ENCODE results near the gene SF3B5.
"Not testable (repeated sequence)": the region's sequence is repeated elsewhere in the genome, so short reads cannot be mapped to it uniquely, and the experiment has no call there.

Gene SF3B5

DNA sequence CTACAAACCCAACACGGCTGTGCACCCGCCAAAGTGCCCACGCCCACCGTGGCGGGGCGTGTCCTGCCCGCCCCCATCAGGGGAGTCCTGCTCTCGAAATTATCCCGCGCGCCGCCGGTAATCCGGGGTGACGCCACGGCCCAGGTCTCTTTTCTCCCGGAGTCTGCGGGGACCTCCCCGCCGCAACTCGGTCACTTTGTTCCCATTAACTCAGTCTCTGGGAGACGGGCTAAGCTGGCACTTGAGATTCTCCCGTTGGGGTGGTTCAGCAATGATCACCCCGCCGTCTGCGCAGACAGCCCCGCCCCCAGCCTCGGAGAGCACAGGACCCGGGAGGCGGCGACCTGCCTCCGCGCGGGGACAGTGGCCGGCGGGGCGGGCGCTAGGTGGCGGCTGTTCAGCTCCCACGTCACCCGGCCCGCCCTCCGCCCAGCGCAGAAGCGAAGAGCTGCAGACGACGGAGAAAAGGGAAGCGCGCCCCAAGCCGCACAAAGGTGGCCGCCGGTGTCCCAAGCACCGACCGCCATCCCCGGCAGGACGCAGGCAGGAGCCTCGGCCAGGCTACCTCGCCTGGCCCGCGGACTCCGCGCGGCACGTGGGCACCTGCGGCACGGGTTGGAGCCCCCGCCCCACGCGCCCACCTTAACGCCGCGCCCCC is 31.5 kb downstream of the SF3B5 start:
- no peak for DNase-seq (ENCODE audit: low read depth, low spot score)

GRCh38 chr6:144063246-144063743 is 32.1 kb downstream of the SF3B5 start:
- no peak for DNase-seq (ENCODE audit: low read depth, low spot score)

DNA sequence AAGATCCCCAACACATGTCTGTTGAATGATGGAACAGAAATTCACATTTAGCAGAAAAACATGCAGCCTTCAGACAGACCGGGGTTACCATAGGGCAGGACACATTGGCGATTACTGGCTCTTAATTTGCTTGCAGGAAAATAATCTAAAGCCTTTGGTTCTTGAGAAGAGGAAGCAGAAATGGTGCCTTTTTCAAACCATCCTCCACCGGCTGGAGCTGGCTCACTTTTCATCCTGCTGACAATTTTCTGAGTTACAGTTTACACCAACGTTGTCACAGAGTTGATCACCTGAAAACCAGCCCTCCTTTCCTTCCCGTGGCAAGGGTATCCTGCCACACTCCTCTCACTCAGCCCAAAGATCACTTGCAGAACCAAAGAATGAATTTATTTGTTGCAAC is 32.6 kb downstream of the SF3B5 start:
- no peak for DNase-seq (ENCODE audit: low read depth, low spot score)

DNA sequence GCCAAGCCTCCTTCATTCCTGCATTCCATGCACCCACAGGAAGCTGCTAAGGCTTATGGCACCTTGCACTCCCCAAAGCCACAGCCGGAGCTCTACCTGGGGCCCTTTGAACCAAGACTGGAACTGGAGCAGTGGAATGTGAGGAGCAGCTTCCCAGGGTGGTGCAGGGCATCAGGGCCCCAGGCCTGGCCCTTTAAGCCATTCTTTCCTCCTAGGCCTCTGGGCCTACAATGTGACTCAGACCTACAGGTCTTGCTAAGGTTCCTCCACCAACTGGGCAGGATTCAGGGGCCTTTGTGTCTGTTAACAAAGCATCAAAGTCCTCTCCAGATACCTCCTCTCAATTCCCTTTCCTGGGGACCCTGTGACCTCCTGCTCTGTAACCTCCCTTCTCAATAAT is 36.2 kb downstream of the SF3B5 start:
- no peak for DNase-seq (ENCODE audit: low read depth, low spot score)

- no peak for DNase-seq (ENCODE audit: low read depth, low spot score)
Measured at GRCh38 chr6:144055121-144055931, 40.0 kb downstream of the SF3B5 start.

DNA sequence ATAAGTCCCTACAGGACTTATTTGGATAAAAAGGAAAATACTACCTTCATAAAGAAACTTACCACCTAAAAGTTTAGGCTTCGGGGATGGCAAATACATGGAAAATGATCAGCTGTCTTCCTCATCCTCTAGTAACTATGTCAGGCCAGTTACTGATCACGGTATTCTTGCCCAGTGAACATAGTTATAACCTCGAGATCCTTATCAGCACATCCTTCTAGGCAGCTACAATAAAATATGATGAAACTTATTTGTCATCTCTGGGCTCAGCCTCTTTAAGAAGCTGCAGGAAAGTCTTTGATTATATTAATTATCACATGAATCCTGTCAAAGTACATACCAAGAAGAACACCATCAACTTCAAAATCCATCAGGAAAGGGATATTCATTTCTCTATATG is 41.8 kb downstream of the SF3B5 start:
- no peak for DNase-seq (ENCODE audit: low read depth, low spot score)

GRCh38 chr6:144052488-144052887 is 42.9 kb downstream of the SF3B5 start:
- DNase-seq (ENCODE audit: low read depth, low spot score) = no peak

DNA sequence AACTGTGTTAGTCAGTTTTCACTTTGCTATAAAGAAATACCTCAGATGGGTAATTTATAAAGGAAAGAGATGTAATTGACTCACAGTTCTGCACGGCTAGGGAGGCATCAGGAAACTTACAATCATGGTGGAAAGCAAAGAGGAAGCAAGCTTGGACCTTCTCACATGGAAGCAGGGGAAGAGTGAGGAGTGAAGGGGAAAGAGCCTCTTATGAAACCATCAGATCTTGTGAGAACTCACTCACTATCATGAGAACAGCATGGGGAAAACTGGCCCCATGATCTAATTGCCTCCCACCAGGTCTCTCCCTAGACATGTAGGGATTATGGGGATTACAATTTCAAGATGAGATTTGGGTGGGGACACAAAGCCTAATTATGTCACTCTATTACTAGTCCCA is 46.0 kb downstream of the SF3B5 start:
- no peak for DNase-seq (ENCODE audit: low read depth, low spot score)

GRCh38 chr6:144047688-144048087 is 47.7 kb downstream of the SF3B5 start:
- no peak for DNase-seq (ENCODE audit: low read depth, low spot score)

DNA sequence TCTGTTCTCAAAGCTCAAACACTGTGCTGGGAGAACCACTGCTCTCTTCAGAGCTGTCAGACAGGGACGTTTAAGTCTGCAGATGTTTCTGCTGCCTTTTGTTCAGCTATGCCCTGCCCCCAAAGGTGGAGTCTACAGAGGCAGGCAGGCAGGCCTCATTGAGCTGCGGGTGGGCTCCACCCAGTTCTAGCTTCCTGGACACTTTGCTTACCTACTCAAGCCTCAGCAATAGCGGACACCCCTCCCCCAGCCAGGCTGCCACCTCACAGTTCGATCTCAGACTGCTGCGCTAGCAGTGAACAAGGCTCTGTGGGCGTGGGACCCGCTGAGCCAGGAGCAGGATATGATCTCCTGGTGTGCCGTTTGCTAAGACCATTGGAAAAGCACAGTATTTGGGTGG is 48.7 kb downstream of the SF3B5 start:
- not testable (repeated sequence) for DNase-seq (ENCODE audit: low read depth, low spot score)

- not testable (repeated sequence) for DNase-seq (ENCODE audit: low read depth, low spot score)
Measured at GRCh38 chr6:144044989-144045388, 50.4 kb downstream of the SF3B5 start.

Data from smooth muscle cell of the brain vasculature (primary cell).